Panc1 (cell line): ENCODE data around the gene ABCD2.
"Not testable (repeated sequence)": the region's sequence is repeated elsewhere in the genome, so short reads cannot be mapped to it uniquely, and the experiment has no call there.

Source experiments
- CTCF ChIP-seq: fragments of 450-650 bp; IDR thresholded peaks from 2 replicates; pipeline ENCODE4 v1.5.1; 2017; ENCODE audit warnings: mild to moderate bottlenecking
- POLR2AphosphoS5 ChIP-seq: IDR thresholded peaks from 2 replicates; pipeline ENCODE4 v1.6.1; 2012; ENCODE audit warnings: mild to moderate bottlenecking, low read depth, low read length, moderate library complexity
- REST ChIP-seq, 2 experiments: IDR thresholded peaks; 2 replicates each; pipeline ENCODE4 v1.6.1; 2011 to 2012; ENCODE audit warnings: low read depth in 2 of 2, control low read depth in 1 of 2, low read length in 1 of 2, mild to moderate bottlenecking in 1 of 2, moderate library complexity in 1 of 2; ENCODE audit not compliant: insufficient read depth in 1 of 2
- SIN3A ChIP-seq: IDR thresholded peaks from 2 replicates; pipeline ENCODE4 v1.6.1; 2012; ENCODE audit warnings: low read depth, mild to moderate bottlenecking, low read length, moderate library complexity, borderline replicate concordance; ENCODE audit not compliant: insufficient read depth
- TCF7L2 ChIP-seq: IDR thresholded peaks from 2 replicates; pipeline ENCODE4 v1.6.1; 2011; ENCODE audit warnings: mild to moderate bottlenecking, low read depth, low read length, inconsistent platforms

GRCh38 chr12:39623160-39623559 is 3.6 kb upstream of the ABCD2 start:
- not testable (repeated sequence) for TF ChIP-seq CTCF; POLR2AphosphoS5; REST (IDR thresholded peaks at IDR 0.05; ENCODE audit: insufficient read depth in 1 of 2, low read depth in 2 of 2, low read length in 1 of 2); TCF7L2; SIN3A
